H1 (cell line): ENCODE data around the gene EME2. TPM values are rescaled to one million over a fixed set of nuclear protein-coding genes. Genes with fewer than 3 reads are reported as not detected.

Experiments used
- ASH2L ChIP-seq: fragments of 200-600, 300-600 bp; sonication (generic); IDR thresholded peaks from one replicate; pipeline ENCODE4 v1.7.1; 2017; ENCODE audit warnings: low read length
- BACH1 ChIP-seq: IDR thresholded peaks from 2 replicates; pipeline ENCODE4 v1.6.1; 2012; ENCODE audit warnings: low read length, improper control_type of control experiment
- BCL11A ChIP-seq, 2 experiments: IDR thresholded peaks; one replicate each; pipeline ENCODE4 v1.6.1; 2011; ENCODE audit warnings: low read depth in 2 of 2, low read length in 2 of 2, mild to moderate bottlenecking in 2 of 2
- BRCA1 ChIP-seq: IDR thresholded peaks from 2 replicates; pipeline ENCODE4 v1.6.1; 2012; ENCODE audit warnings: low read depth, low read length, improper control_type of control experiment
- CBX5 ChIP-seq: fragments of 300-800, 300-1000 bp; sonication (generic); IDR thresholded peaks from 2 replicates; pipeline ENCODE4 v1.7.1; 2016; ENCODE audit warnings: antibody characterized with exemption, low read length, low read depth
- CHD1 ChIP-seq: IDR thresholded peaks from 2 replicates; pipeline ENCODE4 v1.6.1; 2012; ENCODE audit warnings: low read depth, low read length, improper control_type of control experiment
- CHD2 ChIP-seq: IDR thresholded peaks from 2 replicates; pipeline ENCODE4 v1.6.1; 2012; ENCODE audit warnings: low read length, improper control_type of control experiment
- EGR1 ChIP-seq: IDR thresholded peaks from 2 replicates; pipeline ENCODE4 v1.6.1; 2011; ENCODE audit warnings: low read depth, low read length, borderline replicate concordance
- EZH2 ChIP-seq: fragments of 200-600 bp; sonication (generic); IDR thresholded peaks from 2 replicates; pipeline ENCODE4 v1.7.1; 2012; ENCODE audit warnings: low read depth, mild to moderate bottlenecking, moderate library complexity, low read length, inconsistent platforms; ENCODE audit not compliant: severe bottlenecking
- FOSL1 ChIP-seq: IDR thresholded peaks from 2 replicates; pipeline ENCODE4 v1.6.1; 2011; ENCODE audit warnings: mild to moderate bottlenecking, low read depth, low read length, moderate library complexity; ENCODE audit not compliant: insufficient read depth
- GTF2F1 ChIP-seq: IDR thresholded peaks from 2 replicates; pipeline ENCODE4 v1.6.1; 2012; ENCODE audit warnings: low read depth, low read length, improper control_type of control experiment, borderline replicate concordance
- HDAC6 ChIP-seq: IDR thresholded peaks from one replicate; pipeline ENCODE4 v1.7.1; 2012; ENCODE audit warnings: low read depth, mild to moderate bottlenecking, inconsistent platforms, low read length, moderate library complexity
- KDM5A ChIP-seq: fragments of 200-600 bp; IDR thresholded peaks from 2 replicates; pipeline ENCODE4 v1.7.1; 2012; ENCODE audit warnings: mild to moderate bottlenecking, low read length, inconsistent platforms, mixed read lengths
- MAFK ChIP-seq: IDR thresholded peaks from 2 replicates; pipeline ENCODE4 v1.6.1; 2012; ENCODE audit warnings: low read depth, mild to moderate bottlenecking, improper control_type of control experiment, low read length
- NANOG ChIP-seq: IDR thresholded peaks from 2 replicates; pipeline ENCODE4 v1.6.1; 2011; ENCODE audit warnings: low read length, low read depth, mild to moderate bottlenecking, inconsistent platforms; ENCODE audit not compliant: insufficient read depth, poor library complexity, severe bottlenecking
- POLR2A ChIP-seq, 2 experiments: IDR thresholded peaks; 1 replicate in 1 of 2; 2 replicates in 1 of 2; pipeline ENCODE4 v1.6.1; 2011; ENCODE audit warnings: low read depth in 2 of 2, low read length in 2 of 2, mild to moderate bottlenecking in 2 of 2; ENCODE audit errors: control extremely low read depth in 1 of 2
- POLR2AphosphoS5 ChIP-seq: IDR thresholded peaks from 2 replicates; pipeline ENCODE4 v1.6.1; 2011; ENCODE audit warnings: low read depth, low read length
- RXRA ChIP-seq: IDR thresholded peaks from 2 replicates; pipeline ENCODE4 v1.6.1; 2011; ENCODE audit warnings: low read depth, mild to moderate bottlenecking, low read length, moderate library complexity; ENCODE audit not compliant: insufficient read depth
- SP2 ChIP-seq: IDR thresholded peaks from 2 replicates; pipeline ENCODE4 v1.6.1; 2012; ENCODE audit warnings: mild to moderate bottlenecking, low read length, inconsistent platforms
- SUZ12 ChIP-seq: fragments of 200-600 bp; sonication (generic); IDR thresholded peaks from 2 replicates; pipeline ENCODE4 v1.6.1; 2012; ENCODE audit warnings: mild to moderate bottlenecking, inconsistent platforms, low read length, moderate library complexity, mixed read lengths
- TAF7 ChIP-seq: optimal IDR thresholded peaks from 2 replicates; pipeline ENCODE3; 2011; ENCODE audit warnings: low read depth, mild to moderate bottlenecking, inconsistent platforms, low read length, moderate library complexity, borderline replicate concordance
- TBP ChIP-seq: IDR thresholded peaks from 2 replicates; pipeline ENCODE4 v1.6.1; 2011; ENCODE audit warnings: low read depth, low read length, improper control_type of control experiment
- YY1 ChIP-seq: IDR thresholded peaks from 2 replicates; pipeline ENCODE4 v1.6.1; 2011; ENCODE audit warnings: low read depth, mild to moderate bottlenecking, low read length
- ZNF274 ChIP-seq: IDR thresholded peaks from 2 replicates; pipeline ENCODE4 v1.7.0; 2012; ENCODE audit warnings: low read length, borderline replicate concordance; ENCODE audit errors: extremely low read depth
- polyA plus RNA-seq, 7 experiments: library from polyadenylated mRNA; depleted of rRNA in 3 of 7; stranded (reverse) in 5 of 7; unstranded in 2 of 7; fragments of >200 nt in 5 of 7; fragments of 200-250 nt in 2 of 7; gene quantifications; 1 replicate in 5 of 7; 2 replicates in 1 of 7; 4 replicates in 1 of 7; pipeline versions ENCODE4 v1.2.1 to v1.2.3, GENCODE V29; 2011 to 2013; ENCODE audit warnings: missing spikeins in 2 of 7, mixed read lengths in 2 of 7
- total RNA-seq: library from RNA; stranded (reverse); fragmentation: NEBNext Ultra II Directional; extraction: Animal tissue kit (Norgen Biotek cat#: 25700); gene quantifications from 2 replicates; pipeline ENCODE4 v1.2.1, GENCODE V29; 2021
- TF ChIP-seq, protein P1 (sequence below): IDR thresholded peaks from 2 replicates; pipeline ENCODE4 v1.6.1; 2012; ENCODE audit warnings: inconsistent platforms

EME2 gene
- total and polyA plus RNA-seq, 2 of the 8 experiments (the other 6 are each of a cell fraction or from before 2014, with no cell fraction given), result 13.1 to 19.7 TPM

- peak; percentile 64; the same call in 1 of the 2 replicates for TF ChIP-seq BACH1
- TF ChIP-seq BRCA1, result no peak
- peak; percentile 60 for TF ChIP-seq POLR2AphosphoS5
- TF ChIP-seq FOSL1, result no peak
- TF ChIP-seq NANOG, result no peak
- TF ChIP-seq SP2, result no peak
- TF ChIP-seq ASH2L, result peak; percentile 72
- TF ChIP-seq SUZ12, result no peak
- peak; percentile 51; the same call in 1 of the 2 replicates for TF ChIP-seq EGR1
- TF ChIP-seq YY1, result peak; percentile 92
- TF ChIP-seq RXRA, result no peak
- TF ChIP-seq HDAC6, result no peak
- peak; percentile 87 for TF ChIP-seq KDM5A
- TF ChIP-seq, protein P1, sequence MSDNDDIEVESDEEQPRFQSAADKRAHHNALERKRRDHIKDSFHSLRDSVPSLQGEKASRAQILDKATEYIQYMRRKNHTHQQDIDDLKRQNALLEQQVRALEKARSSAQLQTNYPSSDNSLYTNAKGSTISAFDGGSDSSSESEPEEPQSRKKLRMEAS, result peak; percentile 81
- TF ChIP-seq CHD2, result 0 out of 2 replicates have a peak, but pooled peaks have one; percentile 13
- no peak for TF ChIP-seq GTF2F1
- TF ChIP-seq BCL11A (IDR thresholded peaks at IDR 0.05; ENCODE audit: low read depth in 2 of 2, low read length in 2 of 2), result no peak
- TF ChIP-seq CHD1, result no peak
- TF ChIP-seq TBP, result peak; percentile 77; the same call in 1 of the 2 replicates
- no peak for TF ChIP-seq EZH2
- peak; percentile 87 for TF ChIP-seq TAF7
- peak in 1 of 2 experiments; percentile 44; a peak in 1 of 3 replicates for TF ChIP-seq POLR2A (IDR thresholded peaks at IDR 0.05; ENCODE audit: control extremely low read depth in 1 of 2, low read depth in 2 of 2, low read length in 2 of 2)
- TF ChIP-seq ZNF274, result no peak
- TF ChIP-seq MAFK, result no peak
- no peak for TF ChIP-seq CBX5
Measured at GRCh38 chr16:1772908-1773702, 495 bp downstream of the EME2 start, which contains the start of gene MRPS34 (continued).
